NCI-H1694 treated with DMSO at 0.1 percent for 48 hours (cell line): ENCODE results near the gene PSMC3.

Source experiments
- DNase-seq: peaks from one replicate; lab custom pipeline; 2025; lab: John Stamatoyannopoulos, UW

PSMC3 gene

DNA sequence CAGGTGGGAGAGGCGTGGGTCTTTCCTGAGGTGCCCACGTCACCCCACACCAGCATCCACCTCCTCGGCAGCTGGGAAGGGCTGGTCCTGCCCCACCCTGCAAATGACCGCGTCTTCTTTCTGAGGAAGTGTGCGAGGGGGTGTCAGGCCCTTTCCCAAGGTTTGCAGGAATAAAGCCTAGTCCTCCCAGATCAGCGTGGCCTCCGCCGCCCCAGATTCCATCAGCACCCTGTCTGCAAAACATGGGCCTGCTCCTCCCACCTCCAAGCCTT is 32.3 kb downstream of the PSMC3 start:
- DNase-seq: no peak

GRCh38 chr11:47393163-47394049 is 32.8 kb downstream of the PSMC3 start:
- no peak for DNase-seq

DNA sequence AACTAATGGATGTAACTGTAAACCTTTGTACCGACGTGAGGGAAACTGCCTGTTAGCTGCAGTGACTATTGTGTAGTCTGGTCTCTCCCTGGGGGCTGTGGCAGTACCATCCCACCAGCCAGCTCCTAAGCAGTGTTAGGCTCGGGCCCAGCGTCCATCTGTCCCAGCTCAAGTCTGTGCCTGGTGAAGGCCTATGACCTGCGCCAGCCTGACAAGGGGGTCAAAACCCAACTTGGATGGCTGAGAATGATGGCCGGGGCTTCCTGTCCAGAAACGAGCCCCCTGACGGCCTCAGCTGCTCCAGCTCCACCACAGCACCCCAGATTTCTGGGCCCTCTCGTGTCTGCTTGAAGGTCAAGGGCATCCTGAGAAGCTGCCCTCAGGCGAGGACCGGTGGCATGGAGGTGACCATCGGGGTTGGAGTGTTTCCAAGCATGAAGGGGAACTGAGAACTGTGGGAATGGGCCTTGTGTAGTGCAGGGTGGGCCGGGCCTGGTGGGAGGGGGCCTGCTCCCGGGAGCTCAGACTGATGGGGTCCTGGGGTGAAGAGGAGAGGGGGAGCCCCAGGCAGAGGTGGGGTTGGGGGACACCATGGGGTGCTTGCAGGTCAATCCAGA is 33.6 kb downstream of the PSMC3 start:
- DNase-seq: no peak

DNA sequence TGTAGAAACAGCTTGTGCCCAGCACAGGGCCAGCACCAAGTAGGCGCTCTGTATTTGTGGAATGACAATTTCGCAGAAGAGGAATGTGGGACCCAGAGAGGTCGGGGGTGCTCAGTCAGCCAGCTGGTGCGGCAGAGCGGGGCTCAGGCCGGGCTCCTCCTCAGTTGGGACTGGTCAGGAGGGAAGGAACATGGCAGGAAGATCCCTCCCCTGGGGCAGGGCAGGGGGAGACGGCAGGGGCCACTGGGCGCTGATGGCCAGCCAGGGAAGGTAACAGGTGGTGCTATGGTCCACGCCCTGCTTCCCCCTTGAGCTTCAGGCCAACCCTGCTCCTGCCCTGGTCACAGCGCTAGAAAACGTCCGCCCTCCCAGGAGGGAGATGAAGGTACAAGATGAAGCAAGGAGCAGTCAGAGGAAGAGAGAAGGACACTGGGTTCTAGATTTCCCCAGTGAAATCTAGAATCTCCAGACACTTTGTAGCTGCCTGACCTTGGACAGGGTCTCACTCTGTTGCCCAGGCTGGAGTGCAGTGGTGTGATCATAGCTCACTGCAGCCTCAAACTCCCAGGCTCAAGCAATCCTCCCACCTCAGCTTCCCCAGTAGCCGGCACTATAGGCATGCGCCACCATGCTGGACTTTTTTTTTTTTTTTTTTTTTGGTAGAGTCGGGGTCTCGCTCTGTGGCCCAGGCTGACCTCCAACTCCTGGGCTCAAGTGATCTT is 34.4 kb downstream of the PSMC3 start:
- DNase-seq: no peak

DNA sequence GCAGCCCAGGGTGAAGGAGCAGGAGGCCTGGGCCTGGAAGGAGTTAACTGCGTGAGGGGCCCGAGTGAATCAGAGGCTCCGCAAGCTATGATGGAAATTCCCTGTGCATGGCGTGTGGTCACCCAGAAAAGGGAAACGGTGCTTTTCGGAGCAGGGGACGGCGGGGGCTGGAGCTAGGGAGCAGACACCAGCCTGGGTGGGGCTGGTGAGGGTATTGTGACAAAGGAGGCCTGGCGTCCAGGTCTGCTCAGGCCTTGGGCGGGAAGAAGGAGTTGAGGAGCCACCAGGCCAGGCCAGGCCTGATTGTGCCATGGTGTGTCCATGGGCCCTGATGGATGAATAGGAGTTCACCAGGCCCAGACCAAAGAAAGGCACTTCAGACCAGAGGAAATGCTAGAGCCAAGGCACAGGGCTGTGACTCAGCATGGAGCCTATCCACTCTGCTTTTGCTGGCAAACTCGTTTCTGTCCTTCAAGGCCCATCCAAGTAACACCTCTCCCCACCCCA is 35.1 kb downstream of the PSMC3 start:
- DNase-seq: no peak

GRCh38 chr11:47390422-47390760 is 35.8 kb downstream of the PSMC3 start:
- DNase-seq: no peak

- no peak for DNase-seq
Observed at GRCh38 chr11:47389577-47390421, 36.4 kb downstream of the PSMC3 start.

DNA sequence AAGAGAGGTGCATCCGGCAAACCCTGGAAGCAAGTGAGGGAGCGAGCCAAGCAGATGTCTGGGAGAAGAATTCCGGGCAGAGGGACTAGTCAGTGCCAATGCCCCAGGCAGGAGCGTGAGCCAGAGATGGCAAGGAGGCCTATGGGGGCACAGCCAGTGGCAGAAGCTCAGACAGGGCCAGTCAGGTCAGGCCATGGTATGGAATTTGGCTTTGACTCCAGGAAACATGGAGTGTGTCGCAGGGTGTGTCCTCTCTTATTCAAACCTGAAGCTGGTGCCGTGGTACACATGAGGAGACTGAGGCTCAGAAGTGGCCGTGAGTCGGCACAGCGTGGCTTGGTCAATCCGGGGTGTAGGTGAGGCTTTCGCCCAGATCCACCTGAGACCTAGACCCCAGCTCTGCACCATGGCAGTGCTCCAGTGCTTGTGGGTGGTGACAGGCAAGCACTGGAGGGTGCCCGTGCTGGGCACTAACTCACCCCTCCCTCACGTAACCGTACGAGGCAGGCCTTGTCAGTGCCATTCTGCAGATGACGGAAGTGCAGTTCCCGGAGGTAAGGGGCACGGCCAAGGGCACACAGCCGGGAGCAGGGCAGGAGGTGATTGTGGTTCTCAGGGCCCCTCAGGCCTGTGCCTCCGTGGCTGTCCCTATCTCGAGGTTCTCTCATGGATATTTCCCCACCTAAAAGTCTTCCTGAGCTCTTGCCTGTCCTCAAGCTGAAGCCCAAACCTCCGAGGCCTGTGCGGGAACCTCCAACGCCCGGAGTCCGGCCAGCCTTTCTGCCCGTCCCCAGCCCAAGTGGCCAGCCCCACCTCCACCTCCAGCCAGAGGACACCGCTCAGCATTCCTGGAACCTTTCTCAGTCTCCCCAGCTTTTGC is 37.3 kb downstream of the PSMC3 start:
- DNase-seq: no peak

DNA sequence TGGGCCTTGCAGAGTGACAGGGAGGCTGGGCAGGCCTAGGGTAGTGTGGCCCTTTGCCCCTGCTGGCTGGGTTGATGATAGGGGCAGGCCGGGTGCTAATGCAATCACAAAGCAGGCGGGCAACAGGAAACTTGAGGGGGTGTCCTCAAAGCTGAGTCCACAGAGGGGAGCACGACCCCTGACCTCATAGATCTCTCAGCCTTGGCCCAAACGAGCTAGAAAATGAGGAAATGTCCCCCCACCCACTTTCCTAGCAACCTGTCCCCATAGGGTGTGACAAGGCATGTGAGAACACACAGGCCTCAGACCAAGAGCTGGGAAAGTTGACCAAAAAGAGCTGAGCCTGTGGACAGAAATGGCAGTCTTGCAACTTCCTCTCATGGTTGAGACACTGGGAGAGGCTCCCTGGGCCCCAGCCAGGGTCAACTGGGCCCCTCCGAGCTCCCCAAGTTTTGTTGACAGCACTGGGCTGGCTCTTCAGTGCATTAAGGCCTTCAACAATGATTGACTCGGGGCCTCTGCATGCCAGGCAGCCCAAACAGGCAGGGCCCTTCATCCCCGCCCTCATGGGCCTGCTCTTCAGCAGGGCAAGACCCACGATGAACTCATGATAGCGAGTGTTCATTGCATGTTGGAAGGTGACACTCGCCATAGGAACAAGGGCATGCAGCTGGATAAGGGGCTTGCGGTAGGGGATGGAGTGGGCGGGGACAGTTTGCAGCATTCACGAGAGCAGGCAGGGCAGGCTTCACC is 38.1 kb downstream of the PSMC3 start:
- no peak for DNase-seq

DNA sequence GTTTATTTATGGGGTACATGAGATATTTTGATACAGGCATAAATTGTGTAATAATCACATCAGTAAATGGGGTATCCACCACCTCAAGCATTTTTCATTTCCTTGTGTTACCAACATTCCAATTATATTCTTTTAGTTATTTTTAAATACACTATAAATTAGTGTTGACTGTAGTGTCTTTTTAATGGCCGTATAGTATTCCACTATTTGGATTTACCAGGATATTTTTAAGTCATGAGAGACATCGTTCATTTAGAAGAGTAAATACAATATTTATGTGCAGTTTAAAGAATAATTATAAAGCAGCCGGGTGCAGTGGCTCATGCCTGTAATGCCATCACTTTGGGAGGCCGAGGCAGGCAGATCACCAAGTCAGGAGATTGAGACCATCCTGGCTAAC is 41.7 kb downstream of the PSMC3 start:
- no peak for DNase-seq

- DNase-seq: no peak
Observed at GRCh38 chr11:47383071-47383470, 43.2 kb downstream of the PSMC3 start.

DNA sequence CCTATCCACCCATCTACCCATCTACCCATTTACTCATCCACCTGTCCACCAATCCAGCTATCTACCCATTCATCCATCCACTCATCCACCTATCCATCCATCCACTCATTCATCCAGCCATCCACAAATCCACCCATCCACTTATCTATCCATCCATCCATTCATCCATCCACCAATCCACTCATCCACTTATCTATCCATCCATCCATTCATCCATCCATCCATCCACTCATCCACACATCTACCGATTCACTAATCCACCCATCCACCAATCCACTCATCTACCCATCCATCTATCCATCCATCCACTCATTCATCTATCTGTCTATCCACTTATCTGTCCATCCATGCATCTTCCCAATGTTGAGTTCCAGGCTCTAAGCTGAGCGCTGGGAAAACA is 46.2 kb downstream of the PSMC3 start:
- DNase-seq: no peak

- no peak for DNase-seq
Observed at GRCh38 chr11:47379317-47379716, 46.9 kb downstream of the PSMC3 start.

DNA sequence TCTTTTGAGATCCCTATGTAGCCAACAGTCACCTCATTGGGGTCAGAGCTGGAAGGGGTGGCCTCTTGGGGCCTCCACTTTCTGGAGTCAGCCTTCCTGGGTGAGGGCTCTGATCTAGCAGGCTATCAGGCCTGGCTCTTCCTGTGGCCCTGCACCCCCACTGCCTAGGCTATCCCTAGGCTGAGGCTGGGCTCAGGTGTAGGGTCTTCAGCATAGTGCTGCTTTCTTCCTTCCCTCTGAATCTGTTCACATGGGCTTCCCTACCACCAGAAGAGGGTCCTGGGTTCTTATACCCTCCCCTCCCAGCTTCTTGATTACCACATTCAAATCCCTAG is 47.4 kb downstream of the PSMC3 start:
- no peak for DNase-seq

GRCh38 chr11:47378010-47378835 is 48.0 kb downstream of the PSMC3 start, which contains the start of gene SPI1:
Gene SPI1, minus strand, starts transcription at chr11:47378547. Its CDS starts 194 bp downstream, at chr11:47378353.
- no peak for DNase-seq

GRCh38 chr11:47377571-47378009 is 48.6 kb downstream of the PSMC3 start:
- no peak for DNase-seq

DNA sequence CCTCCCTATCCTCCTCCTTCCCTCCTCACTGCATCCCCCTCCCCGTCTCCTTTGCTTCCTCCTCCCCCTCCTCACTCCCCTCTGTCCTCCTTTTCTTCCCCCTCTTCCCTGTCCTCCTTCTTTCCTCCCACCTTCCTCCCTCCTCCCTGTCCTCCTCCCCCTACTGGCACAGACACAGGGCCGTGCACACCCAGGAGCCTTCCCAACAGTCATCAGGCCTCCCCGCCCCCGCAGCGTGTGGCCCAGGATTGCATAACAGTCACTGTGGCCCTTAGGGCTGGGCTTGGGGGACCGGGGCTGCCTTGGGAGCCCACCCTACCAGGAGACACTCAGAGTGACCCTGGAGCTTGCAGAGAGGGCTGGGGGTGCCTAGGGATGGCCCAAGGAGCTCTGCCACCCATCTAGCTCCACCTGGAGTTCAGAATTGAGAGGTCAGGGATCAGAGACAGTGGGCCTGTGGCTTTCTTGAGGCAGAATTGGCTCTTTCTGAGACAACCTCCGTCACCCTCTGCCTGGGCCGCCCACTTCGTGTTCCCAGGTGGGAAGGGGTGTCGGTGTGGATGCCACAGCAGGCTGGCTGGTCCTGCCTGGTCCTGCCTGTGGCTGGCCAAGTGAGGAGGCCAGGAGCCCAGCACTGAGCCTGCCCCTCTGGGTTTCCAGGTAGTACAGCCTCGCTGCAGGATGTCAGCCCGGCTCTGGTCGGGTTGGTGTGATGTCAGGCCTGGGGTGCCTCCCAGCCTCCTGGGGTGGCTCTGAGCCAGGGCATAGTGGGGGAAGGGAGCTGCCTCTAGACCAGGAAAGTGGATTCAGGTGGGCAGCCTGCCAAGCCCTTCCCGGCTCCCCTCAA is 49.5 kb downstream of the PSMC3 start:
- no peak for DNase-seq

GRCh38 chr11:47376107-47376524 is 50.1 kb downstream of the PSMC3 start:
- DNase-seq: no peak
